ENCODE results near the gene ANKK1. TPM values are rescaled to one million over a fixed set of nuclear protein-coding genes. Genes with fewer than 3 reads are reported as not detected.

ANKK1 gene
- total RNA-seq, 2 donors from 2014 or later: 0.49 to 0.68 TPM

- Histone ChIP-seq H3K36me3 (no peaks in the 10 kb centered on the region), H3K9me3 (no peaks in the 10 kb centered on the region), H3K27me3 (replicated peaks; ENCODE audit: insufficient read depth) (no peaks in the 10 kb centered on the region), H3K4me1 (ENCODE audit: control insufficient read depth in 1 of 2, low read depth in 2 of 2) (no peaks in the 10 kb centered on the region), H3K4me3 (no peak overlapping the region), H3K27ac (no peak overlapping the region)
- no peak for TF ChIP-seq CTCF (IDR thresholded peaks at IDR 0.05)
- DNase-seq (ENCODE audit: low spot score) (no peak), ATAC-seq (ENCODE audit: insufficient number of reproducible peaks, low FRiP score, low read depth) (no peak)
Observed at GRCh38 chr11:113405724-113406478, 18.3 kb downstream of the ANKK1 start.

GRCh38 chr11:113407163-113407562, 19.6 kb downstream of the ANKK1 start:
- no peak overlapping the region for H3K27ac ChIP-seq
- DNase-seq (ENCODE audit: low spot score) (no peak), ATAC-seq (ENCODE audit: insufficient number of reproducible peaks, low FRiP score, low read depth) (no peak)
- TF ChIP-seq CTCF (IDR thresholded peaks at IDR 0.05): no peak
- H3K4me1 ChIP-seq (ENCODE audit: control insufficient read depth in 1 of 2, low read depth in 2 of 2): no peaks in the 10 kb centered on the region
- no peaks in the 10 kb centered on the region for H3K27me3 ChIP-seq (replicated peaks; ENCODE audit: insufficient read depth)
- no peaks in the 10 kb centered on the region for H3K9me3 ChIP-seq
- H3K4me3 ChIP-seq: no peak overlapping the region
- no peaks in the 10 kb centered on the region for H3K36me3 ChIP-seq

- H3K27ac ChIP-seq: no peak overlapping the region
- no peaks in the 10 kb centered on the region for H3K27me3 ChIP-seq (replicated peaks; ENCODE audit: insufficient read depth)
- H3K4me3 ChIP-seq: no peak overlapping the region
- DNase-seq (ENCODE audit: low spot score) (no peak), ATAC-seq (ENCODE audit: insufficient number of reproducible peaks, low FRiP score, low read depth) (no peak)
- TF ChIP-seq CTCF (IDR thresholded peaks at IDR 0.05): no peak
- no peaks in the 10 kb centered on the region for H3K4me1 ChIP-seq (ENCODE audit: control insufficient read depth in 1 of 2, low read depth in 2 of 2)
- no peaks in the 10 kb centered on the region for H3K9me3 ChIP-seq
- H3K36me3 ChIP-seq: no peaks in the 10 kb centered on the region
Observed at GRCh38 chr11:113408206-113408605, 20.6 kb downstream of the ANKK1 start.

GRCh38 chr11:113408887-113409286, 21.3 kb downstream of the ANKK1 start:
- no peak overlapping the region for H3K4me3 ChIP-seq
- H3K36me3 ChIP-seq: no peaks in the 10 kb centered on the region
- TF ChIP-seq CTCF (IDR thresholded peaks at IDR 0.05): no peak
- no peak for ATAC-seq (ENCODE audit: insufficient number of reproducible peaks, low FRiP score, low read depth)
- H3K27me3 ChIP-seq (replicated peaks; ENCODE audit: insufficient read depth): no peaks in the 10 kb centered on the region
- no peaks in the 10 kb centered on the region for H3K9me3 ChIP-seq
- no peak overlapping the region for H3K27ac ChIP-seq
- no peaks in the 10 kb centered on the region for H3K4me1 ChIP-seq (ENCODE audit: control insufficient read depth in 1 of 2, low read depth in 2 of 2)
- no peak for DNase-seq (ENCODE audit: low spot score)

- no peak for DNase-seq (ENCODE audit: low spot score)
- no peaks in the 10 kb centered on the region for H3K4me1 ChIP-seq (ENCODE audit: control insufficient read depth in 1 of 2, low read depth in 2 of 2)
- TF ChIP-seq CTCF (IDR thresholded peaks at IDR 0.05): no peak
- H3K4me3 ChIP-seq: no peak overlapping the region
- no peak overlapping the region for H3K27ac ChIP-seq
- H3K36me3 ChIP-seq: no peaks in the 10 kb centered on the region
- no peak for ATAC-seq (ENCODE audit: insufficient number of reproducible peaks, low FRiP score, low read depth)
- no peaks in the 10 kb centered on the region for H3K9me3 ChIP-seq
- H3K27me3 ChIP-seq (replicated peaks; ENCODE audit: insufficient read depth): no peaks in the 10 kb centered on the region
Observed at GRCh38 chr11:113409526-113409925, 21.9 kb downstream of the ANKK1 start.
